Left colon (tissue), 2 donors: ENCODE measurements around the gene TSPAN17. TPM values are rescaled to one million over a fixed set of nuclear protein-coding genes. Genes with fewer than 3 reads are reported as not detected.

Experiments used
- ATAC-seq: fragments of 200-7000 bp; cut with Tn5 transposase; one replicate; pipeline ENCODE4 v1.9.1; 2020; ENCODE audit warnings: mild to moderate bottlenecking, moderate library complexity
- DNase-seq, 2 donors: peaks; one replicate each; pipeline ENCODE4 v3.0.0-alpha.2; 2020
- intact Hi-C, 2 donors: fragments of 100-400 bp; cut with DNase I in 1 of 2; cut with micrococcal nuclease in 1 of 2; formaldehyde crosslinking; loops; one replicate each; pipeline versions ENCODE4 v1.11.2 to v1.14.0; 2022; cut with DNase I, micrococcal nuclease
- total RNA-seq, 2 donors: library from RNA; stranded (reverse); fragmentation: NEBNext Ultra II Directional; extraction: Animal tissue kit (Norgen Biotek cat#: 25700); gene quantifications; one replicate each; pipeline ENCODE4 v1.2.1, GENCODE V29; 2021
- donor health status: DM: no; HTN: no; CAD: no.
- donor health status: DM: yes; HTN: yes; CAD: no.

The TSPAN17 gene
- total RNA-seq, 2 donors from 2014 or later: 34.8 to 37.2 TPM

DNA sequence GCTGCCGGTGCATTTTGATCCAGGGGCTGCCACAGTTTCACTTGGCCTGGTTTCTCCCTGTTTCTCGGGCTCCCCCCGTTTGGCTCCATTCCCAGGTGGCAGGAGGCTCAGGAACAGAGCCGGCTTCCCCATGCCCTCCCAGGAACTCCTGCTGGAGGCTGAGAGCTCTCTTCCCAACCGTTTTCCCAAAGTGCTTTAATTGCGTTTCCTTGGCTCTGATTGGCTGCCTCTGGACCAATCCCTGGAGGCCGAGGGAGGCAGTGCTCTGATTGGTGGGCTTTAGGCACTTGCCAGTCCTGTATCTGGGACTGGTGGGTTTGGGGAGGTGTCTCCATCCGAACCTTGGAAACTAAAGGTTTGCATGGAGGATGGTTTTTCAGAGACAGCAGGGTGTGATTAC lies 4.9 kb downstream of the TSPAN17 start:
- intact Hi-C loops: no loop called here
- ATAC-seq (no peak), DNase-seq (no peak)

DNA sequence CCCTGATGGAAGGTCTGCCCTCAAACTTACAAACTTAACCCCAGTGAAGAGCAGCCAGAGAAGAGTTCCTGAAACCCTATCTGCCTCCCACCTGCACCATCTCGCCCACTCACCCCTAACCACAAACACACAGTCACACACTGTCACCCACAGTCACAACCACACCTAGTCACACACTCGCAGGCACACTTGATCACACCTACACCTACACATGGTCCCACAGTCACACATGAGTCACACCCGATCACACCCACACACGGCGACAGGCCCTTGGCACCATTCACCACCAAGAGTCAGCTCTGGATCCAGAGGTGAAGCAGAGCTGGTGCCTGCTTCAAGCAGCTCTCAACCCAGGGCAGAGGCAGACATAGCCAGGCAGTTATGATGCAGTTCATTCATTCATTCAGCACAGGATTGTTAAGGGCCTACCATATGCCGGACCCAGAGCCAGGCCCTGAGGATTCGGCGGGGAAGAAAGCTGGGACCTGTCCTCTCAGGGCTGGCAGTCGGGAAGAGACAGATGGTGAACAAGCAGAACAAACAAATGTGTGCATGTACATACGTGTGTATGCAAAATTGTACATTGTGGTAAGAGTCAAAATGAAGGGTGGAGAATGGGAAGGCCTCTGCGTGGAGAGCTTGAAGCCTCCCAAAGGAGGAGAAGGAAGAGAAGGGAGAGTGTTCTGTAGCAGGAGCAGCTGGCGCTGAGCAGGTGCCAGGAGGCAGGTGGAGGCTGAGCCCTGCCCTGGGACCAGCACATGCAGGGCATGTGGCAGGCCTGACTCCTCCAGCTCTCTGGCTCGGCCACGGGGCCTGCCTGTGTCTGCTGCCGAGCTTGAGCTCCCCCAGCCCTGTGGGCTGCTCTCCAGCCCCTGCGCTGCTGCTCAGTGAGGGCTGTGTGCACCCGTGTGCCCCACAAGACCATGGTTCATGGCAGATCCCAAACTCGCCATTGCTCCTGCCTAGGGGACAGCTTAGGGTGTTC lies 6.4 kb downstream of the TSPAN17 start:
- ATAC-seq: peak; percentile 14

DNA sequence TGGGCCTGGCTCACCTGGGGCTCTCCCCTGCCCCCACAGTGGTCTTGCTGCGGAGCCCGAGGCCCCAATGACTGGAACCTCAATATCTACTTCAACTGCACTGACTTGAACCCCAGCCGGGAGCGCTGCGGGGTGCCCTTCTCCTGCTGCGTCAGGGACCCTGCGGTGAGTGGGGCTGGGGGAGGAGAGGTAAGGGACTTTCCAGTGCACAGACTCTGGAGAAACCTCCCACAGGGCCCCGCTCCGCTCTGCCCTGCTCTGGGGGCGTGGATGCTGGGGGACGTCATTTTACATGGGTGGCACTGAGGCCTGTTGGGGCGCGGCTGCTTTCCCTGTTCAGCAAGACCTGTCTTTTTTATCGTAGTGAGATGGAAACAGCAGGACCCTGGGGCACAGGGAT lies 7.6 kb downstream of the TSPAN17 start:
- ATAC-seq (no peak), DNase-seq (no peak)
- intact Hi-C loops: no loop called here

More for the DNA sequence above, 6.4 kb downstream of the TSPAN17 start:
- no peak for DNase-seq
- intact Hi-C loops: no loop called here

DNA sequence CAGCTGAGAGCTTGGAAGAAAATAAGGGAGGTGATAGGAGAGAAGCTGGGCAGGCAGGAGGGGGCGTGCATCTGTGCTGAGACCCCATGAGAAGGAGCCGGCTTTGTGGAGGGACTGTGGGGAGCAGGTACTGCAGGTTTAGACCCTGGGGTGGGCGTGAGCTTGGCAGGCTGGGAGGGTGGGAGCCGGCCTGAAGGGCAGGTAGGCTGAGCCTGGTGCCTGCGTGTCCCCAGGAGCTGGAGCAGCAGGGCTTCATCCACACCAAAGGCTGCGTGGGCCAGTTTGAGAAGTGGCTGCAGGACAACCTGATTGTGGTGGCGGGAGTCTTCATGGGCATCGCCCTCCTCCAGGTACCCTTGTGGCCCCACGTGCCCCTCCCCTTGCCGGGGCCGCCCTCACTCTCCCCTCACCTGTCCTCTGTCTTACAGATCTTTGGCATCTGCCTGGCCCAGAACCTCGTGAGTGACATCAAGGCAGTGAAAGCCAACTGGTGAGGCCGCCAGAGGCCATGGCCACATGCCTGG lies 9.2 kb downstream of the TSPAN17 start:
- ATAC-seq (no peak), DNase-seq (no peak)
- intact Hi-C loops: no loop called here

DNA sequence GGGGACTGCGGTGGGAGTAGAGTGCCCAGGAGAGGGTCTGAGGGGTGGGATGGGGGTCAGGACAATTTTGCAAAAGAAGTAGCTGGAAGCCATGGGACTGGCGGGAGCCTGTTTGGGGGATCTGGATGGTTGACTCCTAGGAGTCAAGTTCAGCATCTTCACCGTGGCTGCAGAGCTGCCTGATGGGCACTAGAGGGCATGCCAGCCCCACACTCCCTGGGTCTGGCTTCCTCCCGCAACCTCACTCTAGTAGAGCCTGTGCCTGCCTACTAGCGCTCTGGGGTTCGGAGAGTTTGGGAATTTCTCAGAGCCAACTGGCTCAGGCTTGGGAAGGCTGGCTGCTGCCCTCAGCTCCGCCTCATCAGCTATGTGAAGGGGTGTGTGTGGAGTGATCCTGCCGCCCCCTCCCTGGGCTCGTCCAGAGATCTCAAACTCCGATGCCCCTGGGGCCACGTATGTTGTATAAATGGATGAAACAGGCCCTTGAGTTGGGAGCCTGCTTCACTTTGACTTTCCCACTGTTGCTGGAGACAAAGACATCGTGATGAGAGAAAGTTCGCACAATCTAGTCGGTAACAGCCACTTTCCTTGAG lies 10.8 kb downstream of the TSPAN17 start:
- DNase-seq (peak; percentile 61 to 72), ATAC-seq (peak; percentile 79)
- intact Hi-C loops: no loop called here

DNA sequence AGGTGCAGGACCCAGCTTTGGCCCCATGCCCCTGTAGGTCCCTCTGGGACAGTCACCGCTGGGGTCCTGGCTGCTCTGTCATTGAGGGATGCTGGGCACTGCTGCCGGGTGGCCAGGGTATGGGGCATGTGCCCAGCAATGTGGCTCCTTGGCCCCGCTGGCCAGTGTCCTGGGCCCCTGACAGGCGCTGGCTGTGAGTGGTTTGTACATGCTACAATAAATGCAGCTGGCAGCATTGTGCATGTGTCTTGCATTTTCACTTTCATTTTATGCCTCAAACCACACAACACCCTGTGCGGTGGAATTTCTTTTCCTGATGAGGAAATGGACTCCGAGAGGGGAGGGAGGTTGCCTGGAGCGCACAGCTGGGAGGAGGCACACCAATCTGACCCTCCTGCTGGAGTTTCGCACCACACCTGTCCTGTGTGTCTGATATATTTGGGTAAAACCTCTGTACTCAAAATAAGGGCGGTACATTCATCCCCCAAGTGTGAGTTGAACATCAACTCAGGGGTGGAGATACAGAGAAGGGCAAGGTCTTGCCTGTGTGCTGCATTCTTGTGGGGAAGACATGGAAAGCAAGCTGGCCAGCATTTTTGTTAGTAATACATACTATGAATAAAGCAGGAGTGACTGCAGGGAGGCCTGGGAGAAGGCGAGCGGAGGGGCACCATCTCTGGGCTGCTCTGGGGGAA lies 11.7 kb downstream of the TSPAN17 start:
- intact Hi-C loops: no loop called here
- DNase-seq (peak; percentile 35 to 54), ATAC-seq (peak; percentile 82)

DNA sequence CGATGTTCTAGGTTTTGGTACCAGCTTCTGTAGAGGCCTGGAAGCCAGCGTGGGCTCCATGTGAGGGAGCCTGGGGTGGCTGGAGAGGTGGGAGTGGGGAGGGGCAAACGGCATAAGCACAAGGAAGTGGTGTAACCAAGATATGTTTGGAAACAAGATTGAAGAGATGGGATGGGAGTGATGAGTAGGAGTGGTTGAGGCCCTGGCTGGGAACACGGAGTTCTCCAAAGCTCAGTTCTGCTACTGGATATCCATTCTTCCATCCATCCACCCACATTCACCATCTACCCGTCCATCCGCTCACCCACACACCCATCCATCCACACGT lies 12.2 kb downstream of the TSPAN17 start:
- ATAC-seq (no peak), DNase-seq (no peak)
- intact Hi-C loops: no loop called here

DNA sequence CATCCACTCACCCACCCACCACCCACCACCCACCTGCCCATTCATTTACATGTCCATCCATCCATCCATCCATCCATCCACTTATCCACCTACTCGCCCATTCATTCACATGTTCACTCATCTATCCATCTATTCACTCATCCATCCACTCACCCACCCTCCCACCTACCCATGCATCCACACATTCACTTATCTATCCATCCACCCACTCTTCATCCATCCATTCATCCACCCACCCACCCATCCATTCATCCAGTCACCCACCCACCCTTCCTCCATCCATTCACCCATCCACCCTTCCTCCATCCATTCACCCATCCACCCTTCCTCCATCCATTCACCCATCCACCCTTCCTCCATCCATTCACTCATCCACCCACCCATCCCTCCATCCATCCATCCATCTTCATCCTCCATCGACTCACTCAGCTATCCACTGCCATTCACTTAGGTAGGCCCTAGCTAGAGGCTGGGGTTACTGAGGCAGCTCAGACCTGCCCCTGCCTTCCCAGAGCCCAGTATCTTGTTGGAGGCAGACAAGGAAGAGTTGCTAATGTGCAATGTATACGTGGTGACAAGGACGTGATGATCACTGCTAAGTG lies 12.7 kb downstream of the TSPAN17 start:
- intact Hi-C loops: loop anchor here in 1 of 2 donors (10.0 kb wide), 1 partner anchor 295 kb away; no protein-coding TSS in a partner anchor
- no peak for DNase-seq
- ATAC-seq: no peak

DNA sequence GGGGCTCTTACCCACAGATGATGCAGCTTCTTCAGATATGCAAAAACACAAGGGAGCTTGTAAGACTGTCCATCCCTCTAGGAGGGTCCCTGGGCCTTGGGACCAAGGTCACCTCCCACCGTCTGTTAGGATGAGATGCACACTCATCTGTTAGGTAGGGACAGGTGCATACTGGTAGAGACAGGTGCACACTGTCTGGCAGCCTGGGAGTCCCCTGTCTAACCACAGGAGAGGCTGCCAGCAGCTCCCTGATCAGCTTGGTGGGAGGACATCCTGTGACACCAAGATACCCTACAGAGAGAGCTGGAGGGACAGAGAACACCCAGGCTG lies 13.2 kb downstream of the TSPAN17 start:
- ATAC-seq (peak; percentile 1), DNase-seq (no peak)
- intact Hi-C loops: loop anchor here in 1 of 2 donors (10.0 kb wide), 1 partner anchor 294 kb away; no protein-coding TSS in a partner anchor

DNA sequence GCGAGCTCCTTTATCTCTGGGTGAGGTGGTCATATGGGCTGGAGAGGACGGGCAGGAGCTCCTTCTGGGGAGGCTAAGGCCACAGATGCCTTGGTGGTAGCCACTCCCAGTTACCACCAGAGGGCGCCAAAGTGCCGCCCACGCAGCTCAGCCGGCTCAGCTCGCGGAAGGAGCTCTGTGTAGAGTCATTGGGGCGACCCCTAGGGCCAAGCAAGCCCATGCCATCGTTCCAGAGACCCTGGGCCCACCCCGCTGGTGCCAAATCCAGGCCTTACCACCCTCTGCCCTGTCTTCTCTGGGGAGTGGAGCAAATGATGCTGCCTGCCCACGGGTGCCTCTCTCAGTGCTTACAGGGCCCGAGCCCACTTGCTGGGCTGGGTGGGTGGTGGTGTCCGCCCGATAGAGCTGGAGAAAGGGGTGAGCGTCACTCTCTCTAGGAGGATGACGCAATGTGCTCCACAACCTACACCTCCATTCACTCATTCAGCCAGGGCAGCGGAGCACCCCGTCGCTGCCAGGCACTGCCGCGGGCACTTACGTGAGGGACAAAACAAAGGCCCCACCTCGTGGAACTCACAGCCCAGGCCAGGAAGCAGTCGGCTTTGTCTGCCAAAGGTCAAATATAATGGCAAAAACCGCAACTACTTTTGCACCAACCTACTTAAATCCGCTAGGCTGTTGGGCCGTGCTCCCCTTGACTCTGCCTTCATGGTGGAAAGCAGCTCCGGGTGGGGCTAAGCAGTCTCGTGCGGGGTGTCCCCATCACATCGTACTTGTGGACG lies 13.8 kb downstream of the TSPAN17 start:
- ATAC-seq: peak; percentile 68
- peak; percentile 52 to 78 for DNase-seq
- intact Hi-C loops: loop anchor here in 1 of 2 donors (10.0 kb wide), 1 partner anchor 294 kb away; no protein-coding TSS in a partner anchor

DNA sequence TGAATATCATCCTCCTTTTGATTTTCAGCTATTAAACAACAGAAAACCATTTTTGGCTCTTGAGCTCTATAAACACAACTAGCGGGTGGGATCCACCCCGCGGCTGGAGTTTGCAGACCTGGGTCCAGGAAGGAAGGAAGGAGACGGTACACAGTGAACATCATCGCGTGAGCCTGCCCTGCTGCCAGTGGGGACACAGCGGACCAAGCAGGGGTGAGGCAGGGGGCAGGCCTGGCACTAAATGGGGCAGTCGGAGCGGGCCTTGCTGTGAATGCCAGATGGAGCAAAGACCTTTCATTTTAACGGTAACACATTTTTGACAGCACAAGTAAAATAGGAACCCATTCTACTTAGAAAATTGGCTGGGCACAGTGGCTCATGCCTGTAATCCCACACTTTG lies 14.4 kb downstream of the TSPAN17 start:
- no peak for DNase-seq
- intact Hi-C loops: loop anchor here in 1 of 2 donors (10.0 kb wide), 1 partner anchor 293 kb away; no protein-coding TSS in a partner anchor
- no peak for ATAC-seq

DNA sequence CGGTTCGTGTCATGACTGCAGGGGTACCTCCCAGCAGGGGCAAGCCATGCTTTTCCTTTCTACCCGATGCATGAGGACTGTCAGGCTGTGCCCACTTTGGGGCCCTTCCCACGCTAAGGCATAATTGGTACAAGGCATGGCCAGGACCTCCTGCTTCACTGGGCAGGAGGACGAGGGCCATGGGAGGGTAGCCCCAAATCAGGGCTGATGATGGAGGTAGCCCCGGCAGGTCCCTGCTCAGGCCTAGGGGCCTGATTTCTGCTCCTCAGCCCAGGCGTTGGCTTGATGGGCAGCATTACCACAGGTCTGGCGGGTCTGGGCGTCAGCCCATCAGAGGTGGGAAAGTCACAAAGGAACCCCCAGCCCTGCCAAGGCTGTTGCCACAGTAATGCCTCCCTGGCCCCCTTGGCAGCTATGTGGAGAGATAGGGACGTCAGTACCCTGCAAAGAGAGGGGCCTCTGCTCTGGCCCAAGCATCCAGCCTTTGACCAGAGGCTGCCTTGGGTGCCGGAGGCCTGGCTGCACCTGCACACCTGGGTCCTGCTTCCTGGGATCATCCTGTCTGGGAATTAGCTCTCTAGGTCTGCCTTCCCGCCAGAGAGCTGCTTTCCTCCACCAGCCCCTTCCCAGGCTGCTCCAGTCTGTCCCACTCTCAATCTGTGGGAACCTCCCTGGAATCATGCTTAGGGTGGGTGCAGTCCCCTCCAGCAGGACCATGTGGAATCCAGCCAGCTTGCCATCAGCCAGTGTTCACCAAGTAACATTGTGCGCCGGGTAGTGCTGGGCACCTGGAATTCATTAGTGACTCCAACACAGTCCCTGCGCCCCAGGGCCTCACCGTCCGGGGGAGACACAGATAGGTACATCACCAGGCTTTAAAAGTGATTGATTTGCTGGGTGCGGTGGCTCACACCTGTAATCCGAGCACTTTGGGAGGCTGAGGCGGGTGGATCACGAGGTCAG lies 15.4 kb downstream of the TSPAN17 start:
- ATAC-seq: no peak
- DNase-seq: no peak
- intact Hi-C loops: loop anchor here in 1 of 2 donors (10.0 kb wide), 1 partner anchor 292 kb away; no protein-coding TSS in a partner anchor

DNA sequence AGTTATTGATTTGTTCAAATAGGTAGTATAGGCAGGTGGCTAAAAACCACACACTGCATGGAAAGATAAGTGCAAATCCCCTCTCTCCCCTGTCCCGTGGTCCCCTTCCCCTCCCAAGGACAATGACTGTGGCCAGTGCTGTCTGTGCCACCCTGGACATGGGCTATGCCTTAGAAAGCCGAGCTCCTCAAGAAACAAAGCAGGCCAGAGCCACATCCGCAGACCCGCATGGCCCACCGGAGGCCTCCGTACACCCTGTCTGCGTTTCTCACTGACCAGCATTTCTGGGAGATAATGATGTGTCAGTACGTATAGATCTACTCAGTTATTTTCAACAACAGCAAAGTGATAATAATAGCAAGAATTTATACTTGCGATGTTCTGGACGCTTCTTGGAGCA lies 16.3 kb downstream of the TSPAN17 start:
- intact Hi-C loops: loop anchor here in 1 of 2 donors (10.0 kb wide), 1 partner anchor 291 kb away; no protein-coding TSS in a partner anchor
- no peak for ATAC-seq
- no peak for DNase-seq

DNA sequence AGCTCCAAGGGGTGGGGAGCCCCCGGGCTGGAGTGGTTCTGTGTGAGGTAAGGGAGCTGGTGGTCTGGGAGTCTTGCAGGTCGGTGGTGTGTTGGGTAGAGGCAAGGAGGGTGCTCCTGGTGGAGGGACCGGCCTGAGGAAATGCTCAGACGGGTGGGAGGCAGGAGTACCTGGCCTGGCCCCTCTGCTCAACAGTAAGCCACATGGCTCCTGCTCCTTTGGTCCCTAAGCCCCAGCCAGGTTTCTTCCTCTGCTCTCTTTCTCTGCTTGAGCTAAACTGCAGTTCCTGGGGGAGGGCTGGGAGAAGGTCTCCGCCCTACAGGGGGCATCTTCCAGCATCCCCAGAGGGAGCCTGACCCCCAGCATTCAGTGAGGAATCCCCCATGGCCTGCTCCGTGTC lies 17.2 kb downstream of the TSPAN17 start:
- no peak for ATAC-seq
- DNase-seq: no peak
- intact Hi-C loops: loop anchor here in 1 of 2 donors (10.0 kb wide), 1 partner anchor 290 kb away; no protein-coding TSS in a partner anchor

DNA sequence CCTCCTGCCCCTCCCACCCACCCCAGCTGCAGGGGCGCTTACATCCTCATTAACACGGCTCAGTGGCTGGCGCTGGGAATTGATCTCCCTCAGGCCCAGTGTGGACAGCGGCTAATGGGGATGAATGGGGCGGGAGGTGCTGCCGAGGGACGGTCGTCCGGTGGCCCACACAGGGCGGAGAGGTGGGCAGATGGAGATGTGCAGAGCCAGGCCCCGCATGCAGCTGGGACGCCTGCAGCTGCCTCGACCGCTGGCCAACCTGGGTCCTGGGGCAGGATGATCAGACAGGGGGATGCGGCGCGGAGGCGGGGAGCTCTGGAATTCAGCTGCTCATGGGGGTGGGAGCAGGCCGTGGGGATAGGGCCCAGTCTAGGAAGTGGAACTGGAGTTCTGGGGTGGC lies 17.6 kb downstream of the TSPAN17 start:
- DNase-seq (no peak), ATAC-seq (no peak)
- intact Hi-C loops: loop anchor here in 1 of 2 donors (10.0 kb wide), 1 partner anchor 290 kb away; no protein-coding TSS in a partner anchor

DNA sequence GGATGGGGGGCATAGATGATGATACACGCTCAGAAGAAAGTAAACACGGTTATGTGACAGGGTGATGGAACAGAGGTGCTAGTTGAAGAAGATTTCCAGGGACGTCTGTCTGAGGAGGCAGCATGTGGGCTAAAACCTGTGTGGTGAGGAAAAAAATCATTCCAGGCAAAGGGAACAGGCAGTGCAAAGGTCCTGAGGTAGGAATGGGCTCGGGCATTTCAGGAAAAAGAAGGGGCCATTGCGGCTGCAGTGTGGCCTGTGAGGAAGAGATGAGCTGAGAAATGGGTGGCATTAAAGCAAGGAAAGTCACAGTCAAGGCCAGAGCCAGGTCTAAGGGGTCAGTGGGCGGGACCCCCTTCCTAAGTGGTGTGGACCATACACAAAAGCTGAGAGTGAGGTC lies 18.2 kb downstream of the TSPAN17 start:
- intact Hi-C loops: loop anchor here in 1 of 2 donors (10.0 kb wide), 1 partner anchor 289 kb away; no protein-coding TSS in a partner anchor
- no peak for DNase-seq
- no peak for ATAC-seq

DNA sequence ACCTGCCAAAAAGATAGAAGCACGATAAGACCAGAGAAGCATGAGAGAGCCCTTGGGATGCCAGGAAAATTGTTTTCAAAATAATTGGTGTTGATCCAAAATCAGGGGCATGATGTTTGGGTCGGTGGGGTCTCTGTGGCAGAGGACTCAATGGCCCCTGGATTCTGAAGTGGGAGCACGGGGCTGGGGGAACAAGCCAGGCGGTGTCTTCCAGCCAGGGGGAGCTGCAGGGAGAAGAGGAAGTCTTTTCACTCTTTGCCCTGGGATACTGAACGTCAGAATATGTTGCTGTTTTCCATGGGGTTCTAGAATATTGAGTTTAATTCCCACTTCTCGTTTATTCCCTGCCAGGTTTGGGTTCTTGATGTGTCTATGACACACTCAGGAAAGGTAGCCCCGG lies 20.4 kb downstream of the TSPAN17 start:
- ATAC-seq (no peak), DNase-seq (no peak)
- intact Hi-C loops: loop anchor here in 1 of 2 donors (10.0 kb wide), 1 partner anchor 287 kb away; no protein-coding TSS in a partner anchor
